ENCODE results near the gene LRRC52.

DNA sequence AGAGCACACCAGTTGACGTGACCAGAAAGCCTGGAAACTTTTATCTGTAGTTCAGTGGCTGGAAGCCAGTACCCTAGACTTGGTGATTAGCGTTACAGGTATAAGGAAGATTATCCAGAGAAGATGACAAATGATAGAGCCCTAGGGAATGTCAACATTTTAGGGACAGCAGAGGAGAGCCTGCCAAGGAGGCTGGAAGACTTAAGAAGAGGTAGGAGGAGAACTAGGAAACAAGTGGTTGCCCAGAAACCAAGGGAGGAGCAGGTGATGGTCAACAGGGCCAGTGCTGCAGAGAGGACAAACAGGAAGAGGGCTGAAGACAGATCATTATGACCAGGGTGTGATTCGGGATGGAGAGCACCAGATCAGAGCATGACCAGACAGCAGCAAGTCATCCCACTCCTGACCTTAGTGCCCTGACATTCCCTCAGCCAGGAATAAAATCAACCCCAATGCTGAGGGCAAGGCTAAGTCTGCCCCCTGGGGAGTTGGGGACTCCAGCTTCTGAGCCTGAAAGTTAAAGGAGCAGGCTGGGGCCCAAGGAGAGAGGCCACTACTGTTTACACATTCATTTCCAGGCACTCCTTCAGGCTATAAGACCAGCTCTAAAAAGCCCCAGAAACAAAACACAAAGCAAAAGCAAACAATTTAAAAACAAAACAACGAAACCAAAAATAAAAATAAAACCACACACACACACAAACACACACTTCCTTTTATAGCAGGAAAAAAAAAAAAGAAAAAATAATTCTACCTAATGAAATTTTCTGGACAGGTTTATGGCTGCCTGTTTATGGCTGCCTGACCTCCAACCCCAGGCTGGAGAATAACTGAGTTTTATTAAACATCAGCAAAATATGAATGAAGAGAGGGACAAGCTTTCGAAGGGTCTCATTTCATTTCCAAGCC is 48.6 kb upstream of the LRRC52 start:
- TF ChIP-seq POLR2AphosphoS5 (IDR thresholded peaks at IDR 0.05; ENCODE audit: low read depth, low read length) = no peak
- no peak for TF ChIP-seq POLR2A (IDR thresholded peaks at IDR 0.05; ENCODE audit: low read depth, low read length)
- no peak for TF ChIP-seq TAF1 (IDR thresholded peaks at IDR 0.05; ENCODE audit: low read depth, low read length)
- TF ChIP-seq SPI1 (IDR thresholded peaks at IDR 0.05; ENCODE audit: low read depth, low read length) = no peak
- TF ChIP-seq POU2F2 (IDR thresholded peaks at IDR 0.05; ENCODE audit: low read depth, low read length) = no peak

Data from GM12891 (cell line).